22Rv1 (cell line): Measurements from ENCODE around the gene PPP2R5E.

Experiments
- ZFX ChIP-seq: fragments of 450-650 bp; IDR thresholded peaks from 2 replicates; pipeline ENCODE4 v1.6.1; 2017; ENCODE audit warnings: antibody characterized with exemption, borderline replicate concordance
- TF ChIP-seq, protein P1 (sequence below): fragments of 450-650 bp; IDR thresholded peaks from 2 replicates; pipeline ENCODE4 v1.5.1; 2017; ENCODE audit warnings: mild to moderate bottlenecking

DNA sequence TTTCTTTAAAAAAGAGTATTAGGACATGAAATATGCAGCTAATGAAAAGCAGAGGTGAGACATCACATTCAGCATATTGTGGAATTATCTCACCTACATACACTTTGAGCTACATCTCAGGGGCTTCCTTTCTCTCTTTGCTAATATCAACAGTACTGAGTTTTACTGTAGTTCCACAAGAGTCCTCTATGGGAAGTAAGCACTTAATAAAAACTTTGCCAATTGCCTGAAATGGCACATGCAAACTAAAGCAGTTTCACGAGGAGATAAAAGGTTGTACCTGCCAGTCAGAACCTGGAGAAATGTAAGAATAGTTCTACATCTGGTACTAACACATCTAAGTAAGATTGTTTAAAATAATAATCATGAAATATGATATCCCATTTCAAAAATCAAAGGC, 150.9 kb downstream of the PPP2R5E start:
- TF ChIP-seq, protein P1, sequence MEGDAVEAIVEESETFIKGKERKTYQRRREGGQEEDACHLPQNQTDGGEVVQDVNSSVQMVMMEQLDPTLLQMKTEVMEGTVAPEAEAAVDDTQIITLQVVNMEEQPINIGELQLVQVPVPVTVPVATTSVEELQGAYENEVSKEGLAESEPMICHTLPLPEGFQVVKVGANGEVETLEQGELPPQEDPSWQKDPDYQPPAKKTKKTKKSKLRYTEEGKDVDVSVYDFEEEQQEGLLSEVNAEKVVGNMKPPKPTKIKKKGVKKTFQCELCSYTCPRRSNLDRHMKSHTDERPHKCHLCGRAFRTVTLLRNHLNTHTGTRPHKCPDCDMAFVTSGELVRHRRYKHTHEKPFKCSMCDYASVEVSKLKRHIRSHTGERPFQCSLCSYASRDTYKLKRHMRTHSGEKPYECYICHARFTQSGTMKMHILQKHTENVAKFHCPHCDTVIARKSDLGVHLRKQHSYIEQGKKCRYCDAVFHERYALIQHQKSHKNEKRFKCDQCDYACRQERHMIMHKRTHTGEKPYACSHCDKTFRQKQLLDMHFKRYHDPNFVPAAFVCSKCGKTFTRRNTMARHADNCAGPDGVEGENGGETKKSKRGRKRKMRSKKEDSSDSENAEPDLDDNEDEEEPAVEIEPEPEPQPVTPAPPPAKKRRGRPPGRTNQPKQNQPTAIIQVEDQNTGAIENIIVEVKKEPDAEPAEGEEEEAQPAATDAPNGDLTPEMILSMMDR = no peak
- no peak for TF ChIP-seq ZFX
